Liver (tissue), 9 donors: ENCODE results near the gene DNM2. TPM values are rescaled to one million over a fixed set of nuclear protein-coding genes. Genes with fewer than 3 reads are reported as not detected.

ENCODE experiments used
- DNase-seq: peaks from one replicate; pipeline ENCODE4 v3.0.0-alpha.2; 2017; ENCODE audit warnings: low spot score
- H3K27ac ChIP-seq, 2 donors: one replicate each; pipeline ENCODE4 v1.7.0; 2013; ENCODE audit warnings: inconsistent platforms in 2 of 2, low read length in 2 of 2, control low read depth in 1 of 2, low read depth in 1 of 2, mild to moderate bottlenecking in 1 of 2
- H3K27me3 ChIP-seq, 4 donors: one replicate each; pipeline versions ENCODE4 v1.6.1 to v1.7.0; 2013; ENCODE audit warnings: low read length in 3 of 4, inconsistent platforms in 1 of 4, mild to moderate bottlenecking in 1 of 4, moderate library complexity in 1 of 4; ENCODE audit not compliant: control insufficient read depth in 4 of 4, insufficient read depth in 4 of 4
- H3K36me3 ChIP-seq, 4 donors: one replicate each; pipeline versions ENCODE4 v1.6.1 to v1.7.0; 2013; ENCODE audit warnings: low read length in 3 of 4, mild to moderate bottlenecking in 3 of 4, low read depth in 1 of 4, moderate library complexity in 1 of 4; ENCODE audit not compliant: control insufficient read depth in 4 of 4, insufficient read depth in 3 of 4
- H3K4me1 ChIP-seq, 4 donors: one replicate each; pipeline versions ENCODE4 v1.6.1 to v1.7.0; 2013; ENCODE audit warnings: low read length in 3 of 4, mild to moderate bottlenecking in 3 of 4, moderate library complexity in 1 of 4; ENCODE audit not compliant: control insufficient read depth in 4 of 4, insufficient read depth in 4 of 4
- H3K4me3 ChIP-seq, 3 donors: one replicate each; pipeline versions ENCODE4 v1.6.1 to v1.7.0; 2013; ENCODE audit warnings: low read length in 3 of 3, control low read depth in 1 of 3, low read depth in 1 of 3, mild to moderate bottlenecking in 1 of 3
- H3K9ac ChIP-seq, 2 donors: one replicate each; pipeline ENCODE4 v1.7.0; 2013; ENCODE audit warnings: low read length in 2 of 2, mild to moderate bottlenecking in 2 of 2, moderate library complexity in 2 of 2, control low read depth in 1 of 2, low read depth in 1 of 2
- H3K9me3 ChIP-seq, 4 donors: one replicate each; pipeline versions ENCODE4 v1.6.1 to v1.7.0; 2013; ENCODE audit warnings: low read length in 3 of 4; ENCODE audit not compliant: control insufficient read depth in 4 of 4
- EGR1 ChIP-seq, 2 donors: IDR thresholded peaks; 2 replicates each; pipeline ENCODE4 v1.6.1; 2016 to 2018; ENCODE audit warnings: antibody characterized with exemption in 2 of 2, low read depth in 2 of 2
- FOXA1 ChIP-seq: IDR thresholded peaks from 2 replicates; pipeline ENCODE4 v1.6.1; 2016; ENCODE audit warnings: antibody characterized with exemption
- FOXA2 ChIP-seq: IDR thresholded peaks from 2 replicates; pipeline ENCODE4 v1.6.1; 2016; ENCODE audit warnings: antibody characterized with exemption
- GABPA ChIP-seq, 2 donors: IDR thresholded peaks in 1 of 2; conservative IDR thresholded peaks in 1 of 2; 2 replicates each; pipeline ENCODE4 v1.6.1; 2016; ENCODE audit warnings: antibody characterized with exemption in 2 of 2, mild to moderate bottlenecking in 1 of 2, moderate library complexity in 1 of 2
- HNF4A ChIP-seq, 2 donors: conservative IDR thresholded peaks; 2 replicates each; pipeline ENCODE4 v1.6.1; 2016; ENCODE audit warnings: antibody characterized with exemption in 2 of 2, mild to moderate bottlenecking in 2 of 2
- HNF4G ChIP-seq: IDR thresholded peaks from 2 replicates; pipeline ENCODE4 v1.6.1; 2016; ENCODE audit warnings: antibody characterized with exemption
- JUND ChIP-seq, 2 donors: IDR thresholded peaks; 2 replicates each; pipeline ENCODE4 v1.6.1; 2016; ENCODE audit warnings: antibody characterized with exemption in 2 of 2
- NR2F2 ChIP-seq: IDR thresholded peaks from 2 replicates; pipeline ENCODE4 v1.6.1; 2016; ENCODE audit warnings: antibody characterized with exemption
- RAD21 ChIP-seq, 2 donors: IDR thresholded peaks; 2 replicates each; pipeline ENCODE4 v1.6.1; 2016; ENCODE audit warnings: antibody characterized with exemption in 2 of 2, mild to moderate bottlenecking in 2 of 2
- RXRA ChIP-seq, 2 donors: IDR thresholded peaks; 2 replicates each; pipeline ENCODE4 v1.6.1; 2017 to 2018; ENCODE audit warnings: antibody characterized with exemption in 2 of 2, mild to moderate bottlenecking in 1 of 2
- SP1 ChIP-seq: IDR thresholded peaks from 2 replicates; pipeline ENCODE4 v1.6.1; 2018; ENCODE audit warnings: antibody characterized with exemption, mild to moderate bottlenecking
- TAF1 ChIP-seq: conservative IDR thresholded peaks from 2 replicates; pipeline ENCODE4 v1.6.1; 2016; ENCODE audit warnings: antibody characterized with exemption, mild to moderate bottlenecking
- YY1 ChIP-seq: IDR thresholded peaks from 2 replicates; pipeline ENCODE4 v1.6.1; 2016; ENCODE audit warnings: antibody characterized with exemption, mild to moderate bottlenecking
- WGBS: extraction: QIAGEN DNeasy Blood & Tissue Kit; methylation state at CpG from one replicate; pipeline ENCODE4 v1.1.7; 2013; 5-methylcytosine and 5-hydroxymethylcytosine counted together
- polyA plus RNA-seq, 2 donors: library from polyadenylated mRNA; stranded (reverse) in 1 of 2; unstranded in 1 of 2; fragments of 200-250 nt in 1 of 2; fragments of >200 nt in 1 of 2; fragmentation: Nextera tagmentation in 1 of 2; extraction: Ambion mirVana in 1 of 2; gene quantifications; one replicate each; pipeline versions ENCODE4 v1.2.1 to v1.2.3, GENCODE V29; 2013 to 2015
- total RNA-seq, 2 donors: library from RNA; depleted of rRNA; stranded (reverse); fragments of >200 nt; gene quantifications; one replicate each; pipeline ENCODE4 v1.2.3, GENCODE V29; 2014
- TF ChIP-seq, protein P1 (sequence below): IDR thresholded peaks from 2 replicates; pipeline ENCODE4 v1.6.1; 2016; ENCODE audit warnings: antibody characterized with exemption
- TF ChIP-seq, protein P2 (sequence below): fragments of 150-350 bp; IDR thresholded peaks from 2 replicates; pipeline ENCODE4 v1.5.1; 2017; ENCODE audit warnings: improper control_type of control experiment, low read depth, low read length; ENCODE audit not compliant: missing input control
- TF ChIP-seq, protein P3 (sequence below): IDR thresholded peaks from 2 replicates; pipeline ENCODE4 v1.6.1; 2016; ENCODE audit warnings: antibody characterized with exemption
- TF ChIP-seq, protein P4 (sequence below): IDR thresholded peaks from 2 replicates; pipeline ENCODE4 v1.6.1; 2016; ENCODE audit warnings: antibody characterized with exemption, mild to moderate bottlenecking
- TF ChIP-seq, protein P5 (sequence below): IDR thresholded peaks from 2 replicates; pipeline ENCODE4 v1.6.1; 2016; ENCODE audit warnings: antibody characterized with exemption
- donor health status: healthy.
- donor health status: healthy.
- donor health status: healthy.
- donor health status: healthy.
- donor health status: healthy.

DNM2 gene
- total and polyA plus RNA-seq, 4 donors = 23.1 to 95.1 (median 59.1) TPM

DNA sequence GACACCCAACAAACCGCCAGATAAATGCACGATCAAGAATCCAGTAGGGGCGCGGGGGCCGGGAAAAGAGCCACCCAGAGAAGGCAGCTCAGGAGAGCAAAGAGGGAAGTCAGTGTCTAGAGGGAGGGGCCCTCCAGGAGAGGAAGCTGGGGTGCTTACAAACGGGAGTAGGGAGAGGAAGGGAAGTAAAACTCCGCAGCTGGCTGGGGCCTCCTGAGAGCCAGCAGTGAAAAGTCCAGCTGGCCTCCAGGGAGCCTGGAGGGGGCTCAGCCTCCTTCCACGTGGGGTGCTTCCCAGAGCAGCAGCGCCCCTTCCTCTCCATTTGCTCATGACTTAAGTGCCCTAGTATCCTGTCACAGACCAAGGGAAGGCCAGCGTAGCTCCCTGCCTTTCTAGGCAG is 66.4 kb downstream of the DNM2 start:
- Histone ChIP-seq H3K27ac (no peak overlapping the region), H3K36me3 (peaks cover 19 to 72% (median 43%) of the 10 kb centered on the region in 4 donors), H3K27me3 (no peaks in the 10 kb centered on the region), H3K9ac (no peak overlapping the region), H3K9me3 (no peaks in the 10 kb centered on the region), H3K4me3 (no peak overlapping the region), H3K4me1 (peaks cover 0 to 11% (median 5%) of the 10 kb centered on the region in 4 donors)
- no peak for DNase-seq
- no peak for TF ChIP-seq EGR1 (IDR thresholded peaks at IDR 0.05; ENCODE audit: low read depth in 2 of 2)
- TF ChIP-seq FOXA1 = no peak
- no peak for TF ChIP-seq YY1
- no peak for TF ChIP-seq HNF4G
- no peak for TF ChIP-seq HNF4A (conservative IDR thresholded peaks at IDR 0.05)
- TF ChIP-seq, protein P1, sequence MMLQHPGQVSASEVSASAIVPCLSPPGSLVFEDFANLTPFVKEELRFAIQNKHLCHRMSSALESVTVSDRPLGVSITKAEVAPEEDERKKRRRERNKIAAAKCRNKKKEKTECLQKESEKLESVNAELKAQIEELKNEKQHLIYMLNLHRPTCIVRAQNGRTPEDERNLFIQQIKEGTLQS = no peak
- TF ChIP-seq, protein P2, sequence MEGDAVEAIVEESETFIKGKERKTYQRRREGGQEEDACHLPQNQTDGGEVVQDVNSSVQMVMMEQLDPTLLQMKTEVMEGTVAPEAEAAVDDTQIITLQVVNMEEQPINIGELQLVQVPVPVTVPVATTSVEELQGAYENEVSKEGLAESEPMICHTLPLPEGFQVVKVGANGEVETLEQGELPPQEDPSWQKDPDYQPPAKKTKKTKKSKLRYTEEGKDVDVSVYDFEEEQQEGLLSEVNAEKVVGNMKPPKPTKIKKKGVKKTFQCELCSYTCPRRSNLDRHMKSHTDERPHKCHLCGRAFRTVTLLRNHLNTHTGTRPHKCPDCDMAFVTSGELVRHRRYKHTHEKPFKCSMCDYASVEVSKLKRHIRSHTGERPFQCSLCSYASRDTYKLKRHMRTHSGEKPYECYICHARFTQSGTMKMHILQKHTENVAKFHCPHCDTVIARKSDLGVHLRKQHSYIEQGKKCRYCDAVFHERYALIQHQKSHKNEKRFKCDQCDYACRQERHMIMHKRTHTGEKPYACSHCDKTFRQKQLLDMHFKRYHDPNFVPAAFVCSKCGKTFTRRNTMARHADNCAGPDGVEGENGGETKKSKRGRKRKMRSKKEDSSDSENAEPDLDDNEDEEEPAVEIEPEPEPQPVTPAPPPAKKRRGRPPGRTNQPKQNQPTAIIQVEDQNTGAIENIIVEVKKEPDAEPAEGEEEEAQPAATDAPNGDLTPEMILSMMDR = no peak
- TF ChIP-seq NR2F2 = no peak
- TF ChIP-seq SP1 = no peak
- no peak for TF ChIP-seq GABPA (IDR thresholded peaks at IDR 0.05 in 1 of 2, conservative IDR thresholded peaks at IDR 0.05 in 1 of 2)
- TF ChIP-seq RXRA (IDR thresholded peaks at IDR 0.05) = no peak
- TF ChIP-seq, protein P3, sequence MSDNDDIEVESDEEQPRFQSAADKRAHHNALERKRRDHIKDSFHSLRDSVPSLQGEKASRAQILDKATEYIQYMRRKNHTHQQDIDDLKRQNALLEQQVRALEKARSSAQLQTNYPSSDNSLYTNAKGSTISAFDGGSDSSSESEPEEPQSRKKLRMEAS = no peak
- TF ChIP-seq FOXA2 = no peak
- TF ChIP-seq, protein P4, sequence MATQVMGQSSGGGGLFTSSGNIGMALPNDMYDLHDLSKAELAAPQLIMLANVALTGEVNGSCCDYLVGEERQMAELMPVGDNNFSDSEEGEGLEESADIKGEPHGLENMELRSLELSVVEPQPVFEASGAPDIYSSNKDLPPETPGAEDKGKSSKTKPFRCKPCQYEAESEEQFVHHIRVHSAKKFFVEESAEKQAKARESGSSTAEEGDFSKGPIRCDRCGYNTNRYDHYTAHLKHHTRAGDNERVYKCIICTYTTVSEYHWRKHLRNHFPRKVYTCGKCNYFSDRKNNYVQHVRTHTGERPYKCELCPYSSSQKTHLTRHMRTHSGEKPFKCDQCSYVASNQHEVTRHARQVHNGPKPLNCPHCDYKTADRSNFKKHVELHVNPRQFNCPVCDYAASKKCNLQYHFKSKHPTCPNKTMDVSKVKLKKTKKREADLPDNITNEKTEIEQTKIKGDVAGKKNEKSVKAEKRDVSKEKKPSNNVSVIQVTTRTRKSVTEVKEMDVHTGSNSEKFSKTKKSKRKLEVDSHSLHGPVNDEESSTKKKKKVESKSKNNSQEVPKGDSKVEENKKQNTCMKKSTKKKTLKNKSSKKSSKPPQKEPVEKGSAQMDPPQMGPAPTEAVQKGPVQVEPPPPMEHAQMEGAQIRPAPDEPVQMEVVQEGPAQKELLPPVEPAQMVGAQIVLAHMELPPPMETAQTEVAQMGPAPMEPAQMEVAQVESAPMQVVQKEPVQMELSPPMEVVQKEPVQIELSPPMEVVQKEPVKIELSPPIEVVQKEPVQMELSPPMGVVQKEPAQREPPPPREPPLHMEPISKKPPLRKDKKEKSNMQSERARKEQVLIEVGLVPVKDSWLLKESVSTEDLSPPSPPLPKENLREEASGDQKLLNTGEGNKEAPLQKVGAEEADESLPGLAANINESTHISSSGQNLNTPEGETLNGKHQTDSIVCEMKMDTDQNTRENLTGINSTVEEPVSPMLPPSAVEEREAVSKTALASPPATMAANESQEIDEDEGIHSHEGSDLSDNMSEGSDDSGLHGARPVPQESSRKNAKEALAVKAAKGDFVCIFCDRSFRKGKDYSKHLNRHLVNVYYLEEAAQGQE = no peak
- TF ChIP-seq JUND (IDR thresholded peaks at IDR 0.05) = no peak
- TF ChIP-seq, protein P5, sequence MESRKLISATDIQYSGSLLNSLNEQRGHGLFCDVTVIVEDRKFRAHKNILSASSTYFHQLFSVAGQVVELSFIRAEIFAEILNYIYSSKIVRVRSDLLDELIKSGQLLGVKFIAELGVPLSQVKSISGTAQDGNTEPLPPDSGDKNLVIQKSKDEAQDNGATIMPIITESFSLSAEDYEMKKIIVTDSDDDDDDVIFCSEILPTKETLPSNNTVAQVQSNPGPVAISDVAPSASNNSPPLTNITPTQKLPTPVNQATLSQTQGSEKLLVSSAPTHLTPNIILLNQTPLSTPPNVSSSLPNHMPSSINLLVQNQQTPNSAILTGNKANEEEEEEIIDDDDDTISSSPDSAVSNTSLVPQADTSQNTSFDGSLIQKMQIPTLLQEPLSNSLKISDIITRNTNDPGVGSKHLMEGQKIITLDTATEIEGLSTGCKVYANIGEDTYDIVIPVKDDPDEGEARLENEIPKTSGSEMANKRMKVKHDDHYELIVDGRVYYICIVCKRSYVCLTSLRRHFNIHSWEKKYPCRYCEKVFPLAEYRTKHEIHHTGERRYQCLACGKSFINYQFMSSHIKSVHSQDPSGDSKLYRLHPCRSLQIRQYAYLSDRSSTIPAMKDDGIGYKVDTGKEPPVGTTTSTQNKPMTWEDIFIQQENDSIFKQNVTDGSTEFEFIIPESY = no peak
- TF ChIP-seq RAD21 (IDR thresholded peaks at IDR 0.05) = no peak
- TF ChIP-seq TAF1 = no peak
- WGBS = 71% methylated on average over 10 of the region's 10 CpGs
